Natural killer cell (primary cell): Measurements from ENCODE around the gene PIP5K1A. TPM values are rescaled to one million over a fixed set of nuclear protein-coding genes. Genes with fewer than 3 reads are reported as not detected.

Experiments
- ATAC-seq, 3 donors: fragments of 150-1000 bp in 2 of 3; fragments of 200-7000 bp in 1 of 3; cut with Tn5 transposase; 1 replicate in 1 of 3; 2 replicates in 2 of 3; pipeline ENCODE4 v1.10.0; 2021; ENCODE audit warnings: mild to moderate bottlenecking in 2 of 3, moderate library complexity in 2 of 3
- DNase-seq, 2 donors: peaks; one replicate each; pipeline versions ENCODE4 v3.0.0 to v3.0.0-alpha.2; 2013 to 2021; ENCODE audit warnings: mixed read lengths in 1 of 2
- H3K27ac ChIP-seq: one replicate; pipeline ENCODE4 v1.5.1; 2013; ENCODE audit warnings: mild to moderate bottlenecking, low read length
- H3K27me3 ChIP-seq: one replicate; pipeline ENCODE4 v1.6.1; 2013; ENCODE audit warnings: low read length; ENCODE audit not compliant: control insufficient read depth, insufficient read depth
- H3K36me3 ChIP-seq: one replicate; pipeline ENCODE4 v1.6.1; 2013; ENCODE audit warnings: low read length; ENCODE audit not compliant: control insufficient read depth, insufficient read depth
- H3K4me1 ChIP-seq: one replicate; pipeline ENCODE4 v1.6.1; 2013; ENCODE audit warnings: low read length; ENCODE audit not compliant: control insufficient read depth, insufficient read depth
- H3K4me3 ChIP-seq: one replicate; pipeline ENCODE4 v1.5.1; 2013; ENCODE audit warnings: low read length
- H3K9me3 ChIP-seq: one replicate; pipeline ENCODE4 v1.6.1; 2013; ENCODE audit warnings: low read length; ENCODE audit not compliant: control insufficient read depth, insufficient read depth
- H3K27ac Mint-ChIP-seq, 2 donors: one replicate each; pipeline ENCODE4 v1.8.0; 2022; ENCODE audit warnings: mild to moderate bottlenecking in 2 of 2, mixed read lengths in 2 of 2, moderate library complexity in 1 of 2
- H3K27me3 Mint-ChIP-seq, 2 donors: one replicate each; pipeline ENCODE4 v1.8.0; 2022; ENCODE audit warnings: low read depth in 2 of 2, mixed read lengths in 2 of 2
- H3K36me3 Mint-ChIP-seq: one replicate; pipeline ENCODE4 v1.8.0; 2022; ENCODE audit warnings: mixed read lengths
- H3K4me1 Mint-ChIP-seq, 2 donors: one replicate each; pipeline ENCODE4 v1.8.0; 2022; ENCODE audit warnings: mixed read lengths in 2 of 2
- H3K4me3 Mint-ChIP-seq: one replicate; pipeline ENCODE4 v1.8.0; 2022; ENCODE audit warnings: mild to moderate bottlenecking, moderate library complexity, mixed read lengths
- H3K9me3 Mint-ChIP-seq, 2 donors: one replicate each; pipeline ENCODE4 v1.8.0; 2022; ENCODE audit warnings: mixed read lengths in 2 of 2
- CTCF ChIP-seq: fragments of 200-600 bp; IDR thresholded peaks from one replicate; pipeline ENCODE4 v1.8.0; 2022; ENCODE audit warnings: antibody characterized with exemption
- WGBS: methylation state at CpG from one replicate; pipeline ENCODE4 v1.1.7; 2013; ENCODE audit warnings: missing lambda C conversion rate; ENCODE audit not compliant: insufficient coverage; 5-methylcytosine and 5-hydroxymethylcytosine counted together
- intact Hi-C: fragments of 100-400 bp; cut with micrococcal nuclease; formaldehyde crosslinking; loops from one replicate; pipeline ENCODE4 v1.14.2; 2022
- total RNA-seq, 4 donors: library from RNA; stranded (reverse); fragments of 120-200 nt in 1 of 4; gene quantifications; one replicate each; pipeline versions ENCODE4 v1.2.3 to v1.2.4, GENCODE V29; 2013 to 2022

Gene PIP5K1A
- total RNA-seq, 3 donors from 2014 or later (not counting 1 experiment from before 2014, with no cell fraction given): 42.0 to 65.2 (median 44.6) TPM

DNA sequence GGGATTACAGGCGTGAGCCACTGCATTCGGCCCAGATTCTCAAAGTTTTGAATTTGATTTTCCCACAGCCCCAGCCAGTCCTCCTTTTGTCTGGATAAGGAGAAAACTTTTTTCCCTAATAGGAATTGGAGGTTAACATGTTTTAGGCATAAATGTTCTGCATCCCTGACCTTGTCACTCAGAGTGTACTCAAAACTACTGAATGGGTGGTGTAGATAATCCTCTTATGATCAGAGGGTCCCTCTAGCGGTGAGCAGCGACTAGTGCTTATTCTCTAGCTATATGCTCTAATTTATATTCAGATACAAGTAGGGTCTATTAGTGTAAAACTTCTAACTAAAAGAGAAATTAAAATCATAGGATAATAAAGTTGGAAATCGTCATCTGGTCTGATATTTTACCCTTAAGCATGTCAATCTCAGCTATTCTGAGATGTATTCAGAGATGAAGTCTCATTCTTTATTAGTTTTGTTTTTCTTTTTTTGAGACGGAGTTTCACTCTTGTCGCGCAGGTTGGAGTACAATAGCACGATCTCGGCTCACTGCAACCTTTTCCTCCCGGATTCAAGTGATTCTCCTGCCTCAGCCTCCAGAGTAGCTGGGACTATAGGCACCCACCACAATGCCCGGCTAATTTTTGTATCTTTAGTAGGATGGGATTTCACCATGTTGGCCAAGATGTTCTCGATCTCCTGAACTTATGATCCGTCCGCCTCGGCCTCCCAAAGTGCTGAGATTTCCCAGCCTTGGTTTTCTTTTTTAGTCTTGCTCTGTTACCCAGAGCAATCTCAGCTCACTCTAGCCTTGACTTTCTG, 53.5 kb downstream of the PIP5K1A start:
- TF ChIP-seq CTCF: peak; percentile 81
- H3K36me3 ChIP-seq: peaks cover 20% of the 10 kb centered on the region
- H3K27ac ChIP-seq: no peak overlapping the region
- intact Hi-C loops: loop anchor here (1.0 to 10.0 kb wide), 3 partner anchors 54 to 227 kb away; partner anchors contain the start of gene PIP5K1A
- Mint-ChIP-seq H3K36me3 (peaks cover 7% of the 10 kb centered on the region), H3K9me3 (no peaks in the 10 kb centered on the region), H3K27ac (no peak overlapping the region), H3K4me3 (peak overlapping the region; percentile 31), H3K27me3 (no peaks in the 10 kb centered on the region), H3K4me1 (peaks cover 20 to 22% of the 10 kb centered on the region in 2 donors)
- H3K4me1 ChIP-seq: peaks cover 15% of the 10 kb centered on the region
- no peaks in the 10 kb centered on the region for H3K27me3 ChIP-seq
- no peak overlapping the region for H3K4me3 ChIP-seq
- DNase-seq (peak; percentile 29 to 87), ATAC-seq (peak; percentile 45 to 54 (median 49))
- H3K9me3 ChIP-seq: no peaks in the 10 kb centered on the region
- 81% methylated on average over 14 of the region's 16 CpGs for WGBS

GRCh38 chr1:151254217-151255213, 56.2 kb downstream of the PIP5K1A start, which contains the start of gene PSMD4:
Gene PSMD4 (plus strand): TSS chr1:151254734. CDS start chr1:151254783, 49 bp downstream.
- ATAC-seq (peak; percentile 91 to 99 (median 95)), DNase-seq (peak; percentile 89 to 98)
- Mint-ChIP-seq H3K4me3 (peak within 1 kb of the TSS; percentile 96), H3K27ac (peak within 1 kb of the TSS; percentile 94 to 97), H3K27me3 (no peaks in the 10 kb centered on the region), H3K4me1 (peaks cover 31 to 32% of the 10 kb centered on the region in 2 donors), H3K9me3 (no peaks in the 10 kb centered on the region), H3K36me3 (no peaks in the 10 kb centered on the region)
- TF ChIP-seq CTCF: no peak
- intact Hi-C loops: loop anchor here (1.0 to 10.0 kb wide), 2 partner anchors 28 to 230 kb away; partner anchors contain the start of gene ZNF687
- Histone ChIP-seq H3K4me3 (peak within 1 kb of the TSS; percentile 81), H3K4me1 (peaks cover 15% of the 10 kb centered on the region), H3K9me3 (no peaks in the 10 kb centered on the region), H3K36me3 (peaks cover 3% of the 10 kb centered on the region), H3K27ac (peak within 1 kb of the TSS; percentile 79), H3K27me3 (no peaks in the 10 kb centered on the region)
- 11% methylated on average over 55 of the region's 56 CpGs for WGBS

DNA sequence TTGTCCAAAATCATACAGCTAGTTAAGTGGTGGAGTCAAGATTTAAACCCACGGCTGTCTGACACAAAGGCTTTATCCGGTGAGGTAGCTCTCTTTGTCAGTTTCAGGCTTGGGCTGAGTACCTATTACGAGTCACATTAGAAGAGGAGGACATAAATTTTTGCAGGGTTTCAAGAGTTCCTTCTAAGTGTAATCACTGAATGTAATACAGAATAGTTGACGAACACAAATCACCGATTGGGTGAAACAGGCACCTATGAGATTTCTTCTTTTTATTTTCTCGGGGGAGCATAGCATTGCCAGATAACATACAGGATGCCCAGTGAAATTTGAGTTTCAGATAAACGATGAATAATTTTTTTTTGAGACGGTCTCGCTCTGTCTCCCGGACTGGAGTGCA, 57.0 kb downstream of the PIP5K1A start:
- Histone ChIP-seq H3K4me3 (peak overlapping the region; percentile 81), H3K4me1 (peaks cover 15% of the 10 kb centered on the region), H3K27me3 (no peaks in the 10 kb centered on the region), H3K27ac (peak overlapping the region; percentile 79), H3K9me3 (no peaks in the 10 kb centered on the region), H3K36me3 (no peaks in the 10 kb centered on the region)
- Mint-ChIP-seq H3K27me3 (no peaks in the 10 kb centered on the region), H3K27ac (peak overlapping the region; percentile 94 to 97), H3K4me3 (peak overlapping the region; percentile 96), H3K36me3 (no peaks in the 10 kb centered on the region), H3K4me1 (peaks cover 31 to 32% of the 10 kb centered on the region in 2 donors), H3K9me3 (no peaks in the 10 kb centered on the region)
- TF ChIP-seq CTCF: no peak
- WGBS: 55% methylated on average over 10 of the region's 10 CpGs
- intact Hi-C loops: loop anchor here (10.0 kb wide), 1 partner anchor 231 kb away; no protein-coding TSS in a partner anchor
- DNase-seq (peak in 1 of 2 donors; percentile 25), ATAC-seq (no peak)
